H1 (cell line): ENCODE measurements around the gene NR4A3. TPM values are rescaled to one million over a fixed set of nuclear protein-coding genes. Genes with fewer than 3 reads are reported as not detected.

Source experiments
- CTCF ChIA-PET: fragments of 300-600 bp; sonication (Branson Sonifier 250); formaldehyde crosslinking; loops from one replicate; lab custom pipeline; 2021; ENCODE audit not compliant: partially characterized antibody; lab: Charles Lee
- POLR2A ChIA-PET: fragments of 300-600 bp; sonication (Branson Sonifier 250); formaldehyde crosslinking; loops from one replicate; lab custom pipeline; 2021; ENCODE audit warnings: inconsistent platforms; ENCODE audit not compliant: partially characterized antibody; lab: Charles Lee
- DNase-seq, 2 experiments: peaks; one replicate each; pipeline versions ENCODE4 v3.0.0 to v3.0.0-alpha.2; 2010 to 2022; ENCODE audit warnings: low spot score in 2 of 2, low read depth in 1 of 2, mixed read lengths in 1 of 2
- FAIRE-seq: peaks from 2 replicates; lab custom pipeline; 2011; peaks lifted over from hg19 to GRCh38; lab: Jason Lieb, UNC
- H2AFZ ChIP-seq: 2 replicates; pipeline ENCODE4 v1.8.1; 2012; ENCODE audit warnings: low read length, inconsistent platforms
- H2AK5ac ChIP-seq: 2 replicates; pipeline ENCODE4 v1.6.1; 2013; ENCODE audit warnings: low read depth, low read length
- H2BK120ac ChIP-seq: replicated peaks from 2 replicates; pipeline ENCODE3; 2013; ENCODE audit warnings: low read depth, low read length, inconsistent platforms
- H2BK12ac ChIP-seq: 2 replicates; pipeline ENCODE4 v1.6.1; 2013; ENCODE audit warnings: low read depth, low read length
- H2BK15ac ChIP-seq: 2 replicates; pipeline ENCODE4 v1.6.1; 2013; ENCODE audit warnings: low read length
- H2BK20ac ChIP-seq: 2 replicates; pipeline ENCODE4 v1.6.1; 2013; ENCODE audit warnings: low read length
- H2BK5ac ChIP-seq: 2 replicates; pipeline ENCODE4 v1.6.1; 2013; ENCODE audit warnings: low read depth, low read length
- H3K14ac ChIP-seq: 2 replicates; pipeline ENCODE4 v1.6.1; 2013; ENCODE audit warnings: inconsistent platforms; ENCODE audit not compliant: insufficient read length
- H3K18ac ChIP-seq: 2 replicates; pipeline ENCODE4 v1.6.1; 2013; ENCODE audit warnings: low read length; ENCODE audit errors: extremely low read depth
- H3K23ac ChIP-seq: 2 replicates; pipeline ENCODE4 v1.6.1; 2013; ENCODE audit warnings: inconsistent platforms; ENCODE audit not compliant: insufficient read length
- H3K23me2 ChIP-seq: 2 replicates; pipeline ENCODE4 v1.6.1; 2013; ENCODE audit warnings: low read depth, low read length
- H3K27ac ChIP-seq: 2 replicates; pipeline ENCODE4 v1.6.1; 2011; ENCODE audit warnings: low read depth, low read length, inconsistent platforms
- H3K27me3 ChIP-seq, 4 experiments: replicated peaks in 1 of 4; 1 replicate in 1 of 4; 2 replicates in 3 of 4; pipeline versions ENCODE4 v1.6.1 to v1.8.1; 2011 to 2013; ENCODE audit warnings: low read length in 3 of 4, mild to moderate bottlenecking in 3 of 4, inconsistent platforms in 2 of 4, mixed read lengths in 2 of 4, moderate library complexity in 1 of 4; ENCODE audit not compliant: control insufficient read depth in 3 of 4, insufficient read depth in 3 of 4; ENCODE audit errors: extremely low read depth in 1 of 4
- H3K36me3 ChIP-seq, 4 experiments: 2 replicates each; pipeline versions ENCODE4 v1.6.1 to v1.8.1; 2011 to 2013; ENCODE audit warnings: mild to moderate bottlenecking in 4 of 4, low read length in 3 of 4, moderate library complexity in 2 of 4, control low read depth in 1 of 4, inconsistent platforms in 1 of 4; ENCODE audit not compliant: insufficient read depth in 4 of 4, control insufficient read depth in 2 of 4
- H3K4ac ChIP-seq: replicated peaks from 2 replicates; pipeline ENCODE3; 2013; ENCODE audit warnings: low read length, low read depth, mixed read lengths, inconsistent platforms; ENCODE audit not compliant: insufficient read length
- H3K4me1 ChIP-seq, 4 experiments: replicated peaks in 1 of 4; 1 replicate in 1 of 4; 2 replicates in 3 of 4; pipeline versions ENCODE4 v1.6.1 to v1.8.1; 2011 to 2013; ENCODE audit warnings: low read length in 3 of 4, inconsistent platforms in 2 of 4, mixed read lengths in 1 of 4; ENCODE audit not compliant: insufficient read depth in 4 of 4, control insufficient read depth in 3 of 4
- H3K4me2 ChIP-seq, 2 experiments: 2 replicates each; pipeline versions ENCODE4 v1.6.1 to v1.8.1; 2011 to 2013; ENCODE audit warnings: low read depth in 2 of 2, low read length in 2 of 2, control low read depth in 1 of 2, inconsistent platforms in 1 of 2, mild to moderate bottlenecking in 1 of 2; ENCODE audit not compliant: insufficient read depth in 1 of 2
- H3K4me3 ChIP-seq, 4 experiments: fragments of 200-600, 300-600 bp in 1 of 4; sonication (generic), shearing (Covaris generic), sonication (Bioruptor Twin) in 1 of 4; 2 replicates each; pipeline versions ENCODE4 v1.5.1 to v1.8.1; 2011 to 2016; ENCODE audit warnings: low read length in 4 of 4, low read depth in 3 of 4, control low read depth in 2 of 4, inconsistent platforms in 2 of 4, mild to moderate bottlenecking in 2 of 4, mixed read lengths in 1 of 4, moderate library complexity in 1 of 4; ENCODE audit not compliant: insufficient read depth in 2 of 4; ENCODE audit errors: extremely low read depth in 1 of 4
- H3K56ac ChIP-seq: replicated peaks from 2 replicates; pipeline ENCODE3; 2013; ENCODE audit warnings: low read depth, mild to moderate bottlenecking, mixed read lengths, low read length, inconsistent platforms; ENCODE audit not compliant: insufficient read length
- H3K79me1 ChIP-seq: 2 replicates; pipeline ENCODE4 v1.6.1; 2013; ENCODE audit warnings: low read depth, low read length, control low read depth
- H3K79me2 ChIP-seq, 2 experiments: 2 replicates each; pipeline versions ENCODE4 v1.6.1 to v1.8.1; 2012 to 2013; ENCODE audit warnings: low read length in 2 of 2, mild to moderate bottlenecking in 2 of 2, inconsistent platforms in 1 of 2; ENCODE audit not compliant: insufficient read depth in 2 of 2, control insufficient read depth in 1 of 2
- H3K9ac ChIP-seq, 4 experiments: replicated peaks in 1 of 4; 1 replicate in 1 of 4; 2 replicates in 3 of 4; pipeline versions ENCODE4 v1.6.1 to v1.8.1; 2011 to 2013; ENCODE audit warnings: low read depth in 3 of 4, low read length in 3 of 4, control low read depth in 2 of 4, mild to moderate bottlenecking in 2 of 4, moderate library complexity in 2 of 4, inconsistent platforms in 1 of 4; ENCODE audit errors: extremely low read depth in 1 of 4
- H3K9me3 ChIP-seq, 2 experiments: 2 replicates each; pipeline versions ENCODE4 v1.6.1 to v1.8.1; 2012 to 2013; ENCODE audit warnings: mild to moderate bottlenecking in 2 of 2, moderate library complexity in 2 of 2, control low read depth in 1 of 2, inconsistent platforms in 1 of 2, low read depth in 1 of 2, low read length in 1 of 2, mixed read lengths in 1 of 2; ENCODE audit not compliant: insufficient read depth in 2 of 2
- H4K20me1 ChIP-seq, 2 experiments: replicated peaks in 1 of 2; 2 replicates each; pipeline versions ENCODE3 to v1.8.1; 2011 to 2013; ENCODE audit warnings: inconsistent platforms in 2 of 2, low read length in 2 of 2, mild to moderate bottlenecking in 1 of 2; ENCODE audit not compliant: insufficient read depth in 2 of 2, control insufficient read depth in 1 of 2
- H4K5ac ChIP-seq: 2 replicates; pipeline ENCODE4 v1.6.1; 2013; ENCODE audit warnings: low read length, low read depth, mixed read lengths, inconsistent platforms; ENCODE audit not compliant: insufficient read length
- H4K8ac ChIP-seq: 2 replicates; pipeline ENCODE4 v1.8.0; 2013; ENCODE audit warnings: mild to moderate bottlenecking, moderate library complexity, low read length, inconsistent platforms; ENCODE audit not compliant: insufficient read depth; ENCODE audit errors: extremely low read depth
- H4K91ac ChIP-seq: replicated peaks from 2 replicates; pipeline ENCODE3; 2013; ENCODE audit warnings: low read length, mixed read lengths, inconsistent platforms; ENCODE audit not compliant: insufficient read length
- EP300 ChIP-seq, 2 experiments: IDR thresholded peaks; 1 replicate in 1 of 2; 2 replicates in 1 of 2; pipeline ENCODE4 v1.6.1; 2011 to 2012; ENCODE audit warnings: low read depth in 2 of 2, low read length in 2 of 2, mild to moderate bottlenecking in 2 of 2, borderline replicate concordance in 1 of 2, inconsistent platforms in 1 of 2, moderate library complexity in 1 of 2
- JUN ChIP-seq: IDR thresholded peaks from 2 replicates; pipeline ENCODE4 v1.6.1; 2011; ENCODE audit warnings: low read depth, mild to moderate bottlenecking, improper control_type of control experiment, low read length
- POU5F1 ChIP-seq: IDR thresholded peaks from 2 replicates; pipeline ENCODE4 v1.6.1; 2011; ENCODE audit warnings: low read depth, mild to moderate bottlenecking, low read length, moderate library complexity
- SIRT6 ChIP-seq: IDR thresholded peaks from one replicate; pipeline ENCODE4 v1.7.1; 2012; ENCODE audit warnings: low read length, inconsistent platforms
- SUZ12 ChIP-seq: fragments of 200-600 bp; sonication (generic); IDR thresholded peaks from 2 replicates; pipeline ENCODE4 v1.6.1; 2012; ENCODE audit warnings: mild to moderate bottlenecking, inconsistent platforms, low read length, moderate library complexity, mixed read lengths
- polyA plus RNA-seq, 7 experiments: library from polyadenylated mRNA; depleted of rRNA in 3 of 7; stranded (reverse) in 5 of 7; unstranded in 2 of 7; fragments of >200 nt in 5 of 7; fragments of 200-250 nt in 2 of 7; gene quantifications; 1 replicate in 5 of 7; 2 replicates in 1 of 7; 4 replicates in 1 of 7; pipeline versions ENCODE4 v1.2.1 to v1.2.3, GENCODE V29; 2011 to 2013; ENCODE audit warnings: missing spikeins in 2 of 7, mixed read lengths in 2 of 7
- total RNA-seq: library from RNA; stranded (reverse); fragmentation: NEBNext Ultra II Directional; extraction: Animal tissue kit (Norgen Biotek cat#: 25700); gene quantifications from 2 replicates; pipeline ENCODE4 v1.2.1, GENCODE V29; 2021

NR4A3 gene
- total and polyA plus RNA-seq, 2 of the 8 experiments (the other 6 are each of a cell fraction or from before 2014, with no cell fraction given) = 0.05 to 0.30 TPM

DNA sequence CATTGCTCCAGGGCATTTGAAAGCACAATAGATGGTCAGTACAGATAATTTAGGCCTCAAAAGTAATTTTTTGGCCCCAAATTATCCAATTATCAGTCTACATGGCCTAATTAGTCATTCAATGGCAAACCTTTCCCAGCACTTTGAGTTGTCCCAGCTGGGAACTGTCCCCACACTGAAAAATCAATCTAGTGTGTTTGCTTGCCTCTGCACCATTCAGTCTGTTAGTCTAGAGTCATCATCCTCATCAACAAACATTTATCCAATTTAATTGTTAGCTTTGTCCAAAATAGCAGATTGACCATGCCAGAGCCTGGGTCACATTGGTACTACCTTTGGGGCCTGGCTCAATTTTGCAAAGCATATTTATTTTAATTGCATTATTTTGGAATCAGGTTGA lies 13.9 kb downstream of the NR4A3 start:
- FAIRE-seq (no peak), DNase-seq (no peak)
- no peak overlapping the region for H3K9ac ChIP-seq
- H3K9me3 ChIP-seq = no peaks in the 10 kb centered on the region
- ChIA-PET POLR2A (interaction anchor here (1.8 kb wide), 1 partner anchor 11 kb away, joined by 6 read pairs; no protein-coding TSS in a partner anchor), CTCF (interaction anchor here (0.6 to 4.3 kb wide), 5 partner anchors 8 to 243 kb away, joined by 3 to 11 read pairs (median 4); no protein-coding TSS in a partner anchor)
- H3K4me1 ChIP-seq = no peaks in the 10 kb centered on the region
- H4K91ac ChIP-seq = no peak overlapping the region
- H2AK5ac ChIP-seq = no peak overlapping the region
- H3K79me1 ChIP-seq = no peaks in the 10 kb centered on the region
- H2AFZ ChIP-seq = no peak overlapping the region
- no peaks in the 10 kb centered on the region for H3K79me2 ChIP-seq
- no peak overlapping the region for H3K14ac ChIP-seq
- TF ChIP-seq JUN (no peak), EP300 (IDR thresholded peaks at IDR 0.05; ENCODE audit: borderline replicate concordance in 1 of 2, low read depth in 2 of 2, low read length in 2 of 2) (no peak), POU5F1 (no peak), SUZ12 (no peak), SIRT6 (no peak)
- no peak overlapping the region for H3K4me2 ChIP-seq
- no peak overlapping the region for H3K4ac ChIP-seq
- no peaks in the 10 kb centered on the region for H4K20me1 ChIP-seq
- H4K5ac ChIP-seq = no peak overlapping the region
- H3K23ac ChIP-seq = no peak overlapping the region
- H3K23me2 ChIP-seq = no peaks in the 10 kb centered on the region
- H2BK15ac ChIP-seq = no peak overlapping the region
- H3K4me3 ChIP-seq = no peak overlapping the region
- no peak overlapping the region for H2BK5ac ChIP-seq
- no peak overlapping the region for H4K8ac ChIP-seq
- no peak overlapping the region for H2BK12ac ChIP-seq
- no peak overlapping the region for H3K18ac ChIP-seq
- H3K27ac ChIP-seq = no peak overlapping the region
- H2BK20ac ChIP-seq = no peak overlapping the region
- H3K36me3 ChIP-seq = no peaks in the 10 kb centered on the region
- peaks cover 0 to 6% (median 4%) of the 10 kb centered on the region in 4 experiments; a peak in 3 of 7 replicates for H3K27me3 ChIP-seq
- no peak overlapping the region for H3K56ac ChIP-seq
- H2BK120ac ChIP-seq = no peak overlapping the region
